HG03159 (cell line): ENCODE measurements around the gene CTNNBIP1.

Experiments
- ATAC-seq: cut with Tn5 transposase; IDR thresholded peaks from one replicate; pipeline ENCODE4 v1.9.1; 2021; ENCODE audit warnings: mild to moderate bottlenecking, moderate library complexity; ENCODE audit not compliant: unreplicated experiment

Gene CTNNBIP1

GRCh38 chr1:9905010-9905409 lies 5.1 kb downstream of the CTNNBIP1 start:
- no peak for ATAC-seq

- no peak for ATAC-seq
These were observed 5.5 kb downstream of the CTNNBIP1 start for GRCh38 chr1:9904596-9904995.

DNA sequence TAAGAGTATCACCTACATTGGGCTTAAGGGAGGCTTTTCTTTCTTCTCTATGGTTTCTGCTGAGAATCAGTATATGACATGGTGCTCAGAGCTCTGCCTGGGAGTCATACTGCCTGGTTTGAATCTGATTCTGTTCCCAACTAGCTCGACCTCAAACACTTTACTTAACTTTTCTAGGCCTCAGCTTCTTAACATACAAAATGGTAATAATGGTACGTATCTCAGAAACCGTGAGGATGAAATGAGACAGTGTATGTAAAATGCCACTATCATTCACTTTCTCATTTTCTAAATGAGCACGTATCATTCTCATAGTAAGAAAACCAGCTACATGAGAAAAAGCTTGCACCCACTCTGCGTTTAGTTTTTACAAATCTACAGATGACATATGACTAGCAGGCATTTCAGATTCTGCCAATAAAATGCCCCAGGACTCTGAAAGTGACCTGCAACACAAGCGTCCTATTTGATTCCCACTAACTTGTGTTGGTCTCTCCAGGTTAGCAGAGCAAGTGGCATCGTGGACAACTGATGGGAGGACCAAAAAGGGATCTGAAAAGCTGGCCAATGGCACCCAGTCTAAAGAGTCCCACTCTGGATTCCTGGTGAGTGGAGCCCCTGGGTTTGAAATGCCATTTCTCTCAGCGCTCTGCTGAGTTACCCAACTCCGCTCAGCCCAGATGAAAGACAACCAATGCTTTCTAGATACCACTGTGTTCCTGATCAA lies 6.1 kb downstream of the CTNNBIP1 start:
- no peak for ATAC-seq

- ATAC-seq: no peak
These were observed 8.0 kb downstream of the CTNNBIP1 start for GRCh38 chr1:9902060-9902452.

GRCh38 chr1:9901148-9902059 lies 8.7 kb downstream of the CTNNBIP1 start:
- no peak for ATAC-seq

DNA sequence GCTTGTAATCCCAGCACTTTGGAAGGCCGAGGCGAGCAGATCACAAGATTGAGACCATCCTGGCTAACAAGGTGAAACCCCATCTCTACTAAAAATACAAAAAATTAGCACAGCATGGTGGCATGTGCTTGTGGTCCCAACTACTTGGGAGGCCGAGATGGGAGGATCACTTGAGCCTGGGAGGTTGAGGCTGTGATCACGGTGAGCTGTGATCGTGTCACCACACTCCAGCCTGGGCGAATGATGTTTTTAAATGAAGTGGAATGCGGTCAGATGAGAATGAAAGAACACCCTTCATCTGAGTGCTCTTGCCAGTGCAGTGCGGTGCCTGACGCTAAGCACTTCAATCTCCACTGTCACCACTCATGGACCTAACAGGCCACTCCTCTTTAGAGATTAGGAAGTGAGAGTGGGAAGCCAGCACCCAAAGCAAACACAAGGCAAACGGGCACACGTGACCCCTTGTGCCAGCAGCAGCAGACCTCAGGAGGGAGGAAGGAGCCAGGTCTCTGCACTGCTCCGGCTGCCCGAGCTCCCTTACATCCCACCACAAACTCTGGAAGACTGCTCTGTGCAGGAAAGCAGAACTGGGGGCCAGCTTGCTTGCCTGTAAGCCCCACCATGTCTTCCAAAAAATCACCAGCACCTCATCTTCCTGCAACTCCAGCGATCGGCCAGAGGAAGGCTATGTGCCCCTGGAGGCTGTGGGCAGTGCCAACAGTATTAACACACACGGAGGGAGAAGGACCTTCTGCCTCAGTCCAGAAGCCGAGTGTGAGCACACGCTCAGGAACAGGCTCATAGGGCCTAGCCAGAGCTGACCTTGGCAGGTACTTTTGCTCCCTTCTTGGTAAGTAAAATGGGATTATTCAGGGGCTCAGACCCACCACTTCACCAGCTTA lies 9.7 kb downstream of the CTNNBIP1 start:
- no peak for ATAC-seq

- no peak for ATAC-seq
These were observed 16.0 kb downstream of the CTNNBIP1 start for GRCh38 chr1:9894115-9894514.

GRCh38 chr1:9892563-9893528 lies 17.2 kb downstream of the CTNNBIP1 start:
- no peak for ATAC-seq

GRCh38 chr1:9891207-9891606 lies 18.9 kb downstream of the CTNNBIP1 start:
- ATAC-seq: no peak

- ATAC-seq: no peak
These were observed 19.8 kb downstream of the CTNNBIP1 start for GRCh38 chr1:9890224-9890731.

- no peak for ATAC-seq
These were observed 20.7 kb downstream of the CTNNBIP1 start for GRCh38 chr1:9889411-9889810.

DNA sequence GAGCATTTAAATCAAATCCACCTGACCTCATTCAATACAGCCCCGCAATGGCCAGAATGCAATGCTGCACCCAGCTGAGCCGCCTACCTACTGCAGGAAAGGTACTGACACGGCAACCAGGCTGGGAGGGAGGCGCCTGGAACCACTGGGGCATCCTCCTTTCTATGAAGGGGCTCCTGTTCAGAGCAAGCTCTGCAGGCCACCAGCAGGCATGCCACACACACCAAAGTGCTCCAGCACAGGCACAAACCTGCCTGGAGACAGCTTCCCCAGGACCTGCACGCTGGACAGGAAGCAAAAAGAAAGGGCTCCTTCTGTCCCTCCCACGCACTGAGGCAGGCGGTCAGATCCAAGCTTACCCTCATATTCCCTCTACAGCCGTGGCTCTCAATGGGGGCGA lies 21.2 kb downstream of the CTNNBIP1 start:
- no peak for ATAC-seq

DNA sequence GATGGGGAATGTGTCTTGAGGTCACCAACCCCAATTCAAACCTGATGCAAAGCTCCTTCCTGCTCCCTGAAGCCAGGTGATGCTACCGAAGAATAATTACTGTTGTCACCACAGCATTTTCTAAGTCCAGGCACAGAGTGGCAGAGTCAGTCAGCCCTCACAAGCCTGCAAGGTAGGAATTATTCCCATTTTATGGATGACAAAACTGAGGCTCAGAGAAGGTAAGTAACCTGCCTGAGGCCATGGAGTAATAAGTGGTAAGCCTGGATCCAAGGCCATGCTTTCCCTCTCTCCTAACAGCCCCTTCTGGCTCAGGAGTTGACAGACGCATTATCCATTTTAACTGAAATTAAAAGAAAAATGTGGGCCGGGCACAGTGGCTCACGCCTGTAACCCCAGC lies 23.0 kb downstream of the CTNNBIP1 start:
- ATAC-seq: no peak

DNA sequence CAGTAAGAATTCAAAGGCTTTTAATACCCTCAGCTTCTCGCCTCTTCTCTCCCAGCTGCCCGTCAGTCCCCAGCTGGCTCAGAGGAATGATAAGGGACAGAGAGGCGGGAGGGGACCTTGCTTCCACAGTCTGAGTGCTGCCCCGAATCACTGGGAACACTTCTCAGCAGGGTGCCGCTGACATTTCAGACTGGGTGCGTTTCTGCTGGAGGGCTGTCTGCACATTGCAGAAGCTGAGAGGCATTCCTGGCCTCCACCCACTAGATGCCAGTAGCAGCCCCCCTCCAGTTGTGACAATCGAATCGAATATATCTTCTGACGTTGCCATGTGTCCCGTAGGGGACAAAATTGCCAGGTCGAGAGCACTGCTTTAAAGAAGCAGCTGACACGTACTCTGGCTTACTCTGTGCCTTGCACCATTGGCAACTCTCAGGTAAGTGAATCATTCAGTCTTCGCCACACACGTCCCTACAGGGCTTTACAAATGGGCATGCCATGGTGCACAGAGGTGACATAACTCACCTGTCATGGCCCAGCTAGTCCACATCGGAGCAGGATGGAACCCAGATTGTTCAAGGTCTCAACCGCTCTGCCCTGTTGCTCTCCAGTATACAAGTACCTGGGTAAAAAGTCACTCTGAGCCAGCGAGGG lies 23.9 kb downstream of the CTNNBIP1 start:
- ATAC-seq: no peak

DNA sequence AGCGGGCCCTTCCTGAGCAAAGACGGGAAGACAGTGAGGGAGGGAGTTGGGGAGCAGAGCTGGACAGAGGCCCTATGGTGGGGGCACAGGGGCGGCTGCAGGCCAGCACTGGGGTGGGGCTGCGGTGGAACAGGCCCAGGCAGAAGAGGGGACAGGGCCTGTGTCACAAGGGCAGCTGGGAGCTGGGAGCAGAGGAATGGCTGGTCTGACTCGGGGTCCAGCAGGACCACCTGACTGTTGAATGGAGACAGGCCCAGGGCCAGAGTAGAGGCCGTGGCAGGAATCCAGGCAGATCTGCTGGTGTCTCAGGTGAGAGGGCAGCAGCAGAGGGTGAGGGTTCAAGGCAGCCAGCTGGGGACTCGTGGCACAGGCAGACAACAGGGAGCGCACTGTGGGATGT lies 25.3 kb downstream of the CTNNBIP1 start:
- no peak for ATAC-seq

DNA sequence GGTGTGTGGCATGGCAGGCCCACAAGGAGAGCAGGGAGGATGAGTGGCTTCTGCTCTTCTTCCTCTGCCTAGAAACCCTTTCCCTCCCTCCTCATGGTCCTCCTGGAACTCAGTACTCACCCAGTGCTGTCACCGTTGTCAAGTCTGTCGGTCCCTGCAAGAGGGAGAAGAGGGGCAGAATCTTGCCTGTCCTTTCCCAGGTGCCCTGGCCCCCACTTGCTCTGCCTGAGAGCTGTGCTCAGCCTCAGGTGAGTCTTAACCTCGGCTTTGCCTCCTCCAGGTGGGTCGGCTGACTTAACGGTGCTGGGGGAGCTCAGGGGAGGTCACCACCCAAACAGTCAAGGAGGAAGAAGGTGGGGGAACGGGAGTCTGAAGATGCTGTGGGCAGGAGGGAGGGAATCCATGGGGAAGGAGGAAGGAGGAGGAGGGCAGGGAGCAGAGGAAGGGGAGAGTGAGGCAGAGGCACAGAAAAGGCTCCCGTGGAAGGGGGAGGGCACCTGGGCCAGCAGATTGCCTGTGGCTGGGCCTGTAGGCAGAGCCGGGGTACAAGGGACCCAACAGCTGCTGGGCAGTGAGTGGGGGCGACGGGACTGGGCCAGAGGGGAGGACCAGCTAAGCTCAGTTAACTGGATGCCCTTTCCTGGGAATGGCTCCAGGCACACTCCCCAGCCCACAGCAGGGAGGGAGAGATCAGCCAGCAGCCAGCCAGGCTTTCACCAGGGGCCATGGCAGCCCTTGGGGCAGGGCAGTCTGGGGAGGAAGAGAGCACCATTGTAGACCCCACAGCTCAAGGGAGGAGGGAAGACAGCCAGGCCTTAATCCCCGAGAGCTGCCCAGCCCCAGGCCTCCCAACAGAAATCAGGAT lies 26.3 kb downstream of the CTNNBIP1 start:
- ATAC-seq: no peak

GRCh38 chr1:9882945-9883303 lies 27.1 kb downstream of the CTNNBIP1 start:
- no peak for ATAC-seq

GRCh38 chr1:9882296-9882944 lies 27.6 kb downstream of the CTNNBIP1 start:
- no peak for ATAC-seq
